ENCODE measurements around the gene HORMAD1. TPM values are rescaled to one million over a fixed set of nuclear protein-coding genes. Genes with fewer than 3 reads are reported as not detected.
"Not testable (repeated sequence)": the region's sequence is repeated elsewhere in the genome, so short reads cannot be mapped to it uniquely, and the experiment has no call there.

HORMAD1 gene
- polyA plus RNA-seq, 4 donors, result not detected

DNA sequence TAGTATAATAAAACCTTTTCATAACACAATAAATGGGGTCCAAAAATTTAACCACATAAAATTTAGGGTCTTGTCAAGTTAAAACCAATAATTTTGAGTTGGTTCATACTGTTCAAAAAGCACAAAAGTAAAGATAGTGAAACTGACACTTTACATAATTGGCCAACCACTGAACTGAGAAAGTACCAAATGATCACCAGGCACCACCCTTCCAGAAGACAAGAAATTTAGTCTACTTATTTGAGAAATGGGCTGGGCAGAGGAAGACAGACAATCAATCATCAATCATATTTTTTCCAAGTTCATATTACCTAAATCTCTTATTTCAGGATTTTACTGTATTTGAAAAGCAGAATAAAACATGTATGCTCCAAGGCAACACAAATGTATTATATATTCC lies 17.3 kb downstream of the HORMAD1 start:
- DNase-seq (ENCODE audit: low read depth in 4 of 4, low spot score in 3 of 4), result no peak

DNA sequence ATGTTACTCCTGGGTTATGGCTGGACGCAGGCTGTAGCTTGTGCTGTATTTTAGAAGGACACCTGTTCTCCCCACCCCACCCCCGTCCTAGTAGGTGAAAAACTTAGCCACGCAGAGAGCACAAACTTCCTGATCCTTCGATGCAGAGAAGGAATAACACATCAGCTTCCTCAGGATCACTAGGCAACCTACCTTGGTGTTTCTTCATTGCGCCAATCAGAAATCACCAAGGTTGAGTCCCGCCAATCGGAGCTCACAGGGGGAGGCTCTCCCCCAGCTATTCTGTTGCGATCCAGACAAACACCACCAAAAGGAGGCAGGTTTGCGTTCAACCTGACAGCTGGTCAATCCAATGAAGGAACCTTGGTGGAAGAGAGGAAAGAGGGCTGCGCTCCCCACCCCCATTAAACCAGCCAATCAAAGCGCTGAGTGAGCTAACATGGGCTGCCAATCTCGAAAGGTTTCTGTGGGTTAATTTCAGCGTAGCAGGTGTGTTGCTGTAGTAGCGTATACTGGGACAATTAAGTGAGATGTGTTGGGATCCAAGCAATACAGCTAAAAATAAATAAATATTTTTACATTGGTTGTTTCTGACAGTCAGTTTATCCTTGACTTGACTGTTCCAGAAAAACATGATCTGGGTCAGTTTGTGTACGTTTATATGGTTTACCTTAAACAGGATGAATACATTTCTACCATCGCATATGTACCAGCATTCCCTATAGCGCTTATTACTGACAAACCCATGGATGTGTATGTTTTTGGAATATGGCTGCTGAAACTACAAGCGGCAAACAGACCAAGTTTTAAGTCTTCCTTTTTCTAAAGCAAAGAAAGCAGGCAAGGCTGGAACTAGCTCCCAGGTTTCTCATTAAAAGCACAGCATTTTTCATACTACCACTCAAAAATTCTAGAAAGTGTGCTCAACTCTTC lies 23.4 kb downstream of the HORMAD1 start, which contains the start of gene GOLPH3L:
TSS of gene GOLPH3L (minus strand) at position 160 of the 933 bp plus-strand sequence. CDS start 2,316 bp downstream, outside the sequence.
- peak; percentile 85 to 98 (median 96) for DNase-seq (ENCODE audit: low read depth in 4 of 4, low spot score in 3 of 4)

DNA sequence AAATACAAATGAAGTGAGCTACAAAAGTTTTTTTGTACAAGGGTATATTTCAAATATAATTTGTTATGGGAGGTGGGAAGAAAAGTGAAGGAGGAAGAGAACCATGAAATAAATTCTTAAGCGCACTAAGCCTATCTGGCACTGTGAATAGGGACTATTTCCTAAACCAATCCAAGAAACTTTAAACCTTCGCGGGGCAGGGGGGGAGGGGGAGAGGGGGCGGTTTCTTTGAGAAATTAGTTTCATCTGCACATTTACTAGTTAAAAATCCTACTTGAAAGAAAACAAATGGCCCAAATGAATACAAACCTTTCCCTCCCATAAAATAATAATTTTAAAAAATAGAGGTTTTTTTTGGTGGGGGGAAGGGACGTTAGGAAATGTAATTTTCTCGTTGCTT lies 24.1 kb downstream of the HORMAD1 start:
- DNase-seq (ENCODE audit: low read depth in 4 of 4, low spot score in 3 of 4), result peak in 3 of 4 donors; percentile 4 to 5 (median 5)

DNA sequence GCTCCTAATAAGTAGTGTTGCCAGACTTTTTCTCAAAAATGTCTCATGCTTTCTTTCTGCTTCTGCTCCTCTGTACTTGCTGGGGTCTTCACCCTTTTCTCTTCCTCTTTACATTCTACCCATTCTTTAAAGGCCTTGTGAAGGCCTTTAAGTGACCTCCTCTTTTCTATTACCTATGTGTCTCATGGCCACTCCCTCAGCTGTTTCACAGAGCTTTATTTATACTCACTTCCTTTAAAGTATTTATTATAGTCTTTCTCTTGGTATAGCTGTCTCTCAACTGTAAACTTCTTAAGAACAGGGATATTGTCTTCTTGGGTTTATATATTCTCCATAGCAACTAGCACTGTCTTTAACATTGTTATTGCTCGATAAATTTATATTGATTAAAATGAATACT lies 24.5 kb downstream of the HORMAD1 start:
- no peak for DNase-seq (ENCODE audit: low read depth in 4 of 4, low spot score in 3 of 4)

DNA sequence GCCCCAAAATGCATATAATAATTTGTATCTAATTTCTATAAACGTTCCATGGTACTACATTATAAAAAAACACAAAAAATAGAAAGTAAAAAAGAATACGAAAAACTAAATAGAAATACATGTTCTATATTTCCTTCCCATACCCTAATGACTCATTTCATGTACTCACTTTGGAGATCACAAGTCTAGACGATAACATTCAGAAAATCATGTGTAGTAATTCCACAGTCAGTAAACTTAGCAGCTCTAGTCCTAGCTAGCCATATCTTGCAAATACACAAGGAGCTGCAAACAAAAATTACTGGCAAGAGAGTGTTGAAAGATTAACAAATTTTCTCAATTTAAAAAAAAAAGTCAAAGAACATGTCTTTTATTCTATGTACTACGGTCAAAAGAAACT lies 25.1 kb downstream of the HORMAD1 start:
- DNase-seq (ENCODE audit: low read depth in 4 of 4, low spot score in 3 of 4), result no peak

DNA sequence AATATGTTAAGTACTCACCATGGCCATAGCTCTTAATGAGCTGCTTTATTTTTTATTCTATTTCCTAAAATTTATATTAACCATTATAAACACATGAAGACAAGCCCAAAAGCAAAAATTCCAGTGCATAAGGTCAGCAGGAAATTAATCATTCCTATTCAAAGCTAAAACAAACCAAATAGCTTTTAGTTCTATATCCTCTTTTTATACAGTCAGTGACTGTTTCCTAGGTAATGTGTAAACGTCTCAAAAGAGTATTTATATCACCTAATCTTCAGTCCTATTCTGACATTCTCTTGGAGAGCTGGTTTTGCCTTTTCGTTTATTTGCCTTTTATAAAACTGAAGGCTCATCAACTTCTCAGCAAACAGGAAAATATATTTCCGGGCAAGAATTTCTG lies 28.0 kb downstream of the HORMAD1 start:
- DNase-seq (ENCODE audit: low read depth in 4 of 4, low spot score in 3 of 4), result no peak

DNA sequence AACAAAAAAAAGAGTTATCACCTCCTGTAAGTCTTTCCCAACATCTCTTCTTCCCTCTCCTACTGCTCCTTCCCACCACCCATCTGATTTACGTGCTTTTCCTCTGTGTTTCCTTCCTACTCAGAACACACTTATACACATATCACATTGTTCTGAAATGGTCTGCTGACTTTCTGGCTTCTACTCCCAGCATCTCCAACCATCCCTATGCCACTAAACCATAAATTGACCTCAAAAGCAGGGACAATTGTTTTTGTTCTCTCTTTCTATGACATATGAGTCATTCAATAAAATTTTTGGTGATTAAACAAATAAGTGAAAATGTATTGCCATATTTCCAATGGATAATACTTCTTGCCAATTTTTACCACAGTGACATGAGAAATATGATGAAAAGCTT lies 31.9 kb downstream of the HORMAD1 start:
- no peak for DNase-seq (ENCODE audit: low read depth in 4 of 4, low spot score in 3 of 4)

DNA sequence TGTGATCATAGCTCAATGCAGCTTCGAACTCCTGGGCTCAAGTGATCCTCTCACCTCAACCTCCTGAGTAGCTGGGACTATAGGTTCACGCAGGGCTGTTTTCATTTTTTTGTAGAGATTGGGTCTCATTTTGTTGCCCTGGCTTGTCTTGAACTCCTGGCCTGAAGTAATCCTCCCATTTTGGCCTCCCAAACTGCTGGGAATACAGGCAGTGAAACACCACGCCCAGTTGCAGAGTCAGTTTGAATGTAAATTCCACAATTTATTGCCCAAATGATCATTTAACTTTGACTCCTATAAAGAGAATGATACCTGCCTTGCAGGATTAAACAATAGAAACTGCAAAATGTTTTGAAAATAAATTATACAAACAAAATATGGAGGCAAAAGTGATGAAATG lies 34.4 kb downstream of the HORMAD1 start:
- DNase-seq (ENCODE audit: low read depth in 4 of 4, low spot score in 3 of 4), result no peak

DNA sequence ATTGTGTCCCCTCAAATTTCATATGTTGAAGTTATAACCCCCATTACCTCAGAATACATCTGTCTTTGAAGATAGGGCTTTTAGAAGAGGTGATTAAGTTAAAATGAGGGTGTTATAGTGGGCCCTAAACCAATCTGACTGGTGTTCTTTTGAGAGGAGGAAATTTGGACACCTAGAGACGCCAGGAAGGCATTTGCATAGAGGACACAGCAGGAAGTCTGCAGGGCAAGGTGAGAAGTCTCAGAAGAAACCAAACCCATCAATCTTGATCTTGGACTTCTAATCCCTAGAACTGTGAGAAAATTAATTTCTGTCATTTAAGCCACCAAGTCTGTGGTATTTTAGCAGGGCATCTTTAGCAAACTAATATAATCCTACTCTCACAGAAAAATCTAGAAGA lies 36.8 kb downstream of the HORMAD1 start:
- DNase-seq (ENCODE audit: low read depth in 4 of 4, low spot score in 3 of 4), result no peak

DNA sequence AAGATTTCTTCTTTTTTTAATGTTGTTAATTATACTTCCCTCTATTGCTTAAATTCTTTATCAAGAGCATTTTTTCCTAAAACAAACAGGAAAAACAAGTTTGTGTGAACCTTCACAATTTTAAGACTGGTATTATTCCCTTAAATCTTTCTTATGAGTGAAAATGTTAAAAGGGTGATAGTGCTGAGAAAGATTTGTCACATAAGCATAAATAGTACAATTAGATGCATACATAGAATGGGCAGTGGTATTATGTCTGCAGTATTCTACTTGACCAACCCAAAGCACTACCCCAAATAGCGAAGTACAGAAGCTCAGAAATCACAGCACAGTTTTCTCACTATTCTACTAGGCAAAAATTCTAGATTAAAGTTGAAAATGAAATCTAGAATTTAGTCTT lies 41.7 kb downstream of the HORMAD1 start:
- DNase-seq (ENCODE audit: low read depth in 4 of 4, low spot score in 3 of 4), result no peak

DNA sequence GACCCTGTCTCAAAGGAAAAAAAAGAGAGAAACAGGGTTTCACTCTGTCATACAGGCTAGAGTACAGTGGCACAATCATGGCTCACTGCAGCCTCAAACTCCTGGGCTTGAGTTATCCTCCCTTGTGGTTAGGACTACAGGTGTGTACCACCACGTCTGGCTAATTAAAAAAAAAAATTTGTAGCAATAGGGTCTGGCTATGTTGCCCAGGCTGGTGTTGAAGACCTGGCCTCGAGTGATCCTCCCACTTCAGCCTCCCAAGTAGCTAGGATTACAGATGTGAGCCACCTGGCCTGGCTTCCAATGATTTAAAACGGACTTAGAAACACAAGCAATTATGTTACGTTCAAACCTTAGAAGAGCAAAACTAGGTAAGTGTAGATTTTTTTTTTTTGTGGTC lies 45.8 kb downstream of the HORMAD1 start:
- no peak for DNase-seq (ENCODE audit: low read depth in 4 of 4, low spot score in 3 of 4)

DNA sequence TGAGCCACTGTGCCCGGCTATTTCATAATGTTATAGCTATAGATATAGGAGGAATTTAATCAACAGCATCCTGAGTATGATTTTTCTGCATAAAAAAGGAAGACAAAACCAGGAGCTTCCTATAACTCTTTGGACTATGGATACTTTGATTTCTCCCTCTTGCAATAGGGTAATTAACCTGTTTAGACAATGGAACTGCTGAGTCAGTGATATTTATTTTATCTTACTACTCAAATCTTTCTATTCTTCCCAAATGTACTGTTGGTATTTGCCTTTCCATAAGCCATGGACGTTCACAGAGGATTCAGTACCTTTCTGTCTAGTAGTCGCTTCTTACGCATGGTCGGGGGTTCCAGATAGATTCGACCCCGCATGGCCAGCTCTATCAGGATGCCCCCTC lies 57.4 kb downstream of the HORMAD1 start:
- DNase-seq (ENCODE audit: low read depth in 4 of 4, low spot score in 3 of 4), result no peak

DNA sequence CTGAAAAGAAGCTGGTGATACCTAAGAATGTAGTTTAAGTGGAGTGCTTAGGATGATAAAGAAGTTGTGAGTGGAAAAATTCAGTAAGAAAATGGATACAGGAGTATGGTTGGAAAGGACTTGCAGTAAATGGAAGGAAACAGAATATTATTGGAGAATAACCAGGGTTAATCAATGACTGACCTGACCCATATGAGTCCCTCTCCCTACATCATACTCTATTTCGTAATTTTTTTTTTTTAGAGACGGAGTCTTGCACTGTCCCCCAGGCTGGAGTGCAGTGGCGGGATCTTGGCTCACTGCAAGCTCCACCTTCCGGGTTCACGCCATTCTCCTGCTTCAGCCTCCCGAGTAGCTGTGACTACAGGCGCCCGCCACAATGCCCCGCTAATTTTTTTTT lies 57.9 kb downstream of the HORMAD1 start:
- DNase-seq (ENCODE audit: low read depth in 4 of 4, low spot score in 3 of 4), result no peak

DNA sequence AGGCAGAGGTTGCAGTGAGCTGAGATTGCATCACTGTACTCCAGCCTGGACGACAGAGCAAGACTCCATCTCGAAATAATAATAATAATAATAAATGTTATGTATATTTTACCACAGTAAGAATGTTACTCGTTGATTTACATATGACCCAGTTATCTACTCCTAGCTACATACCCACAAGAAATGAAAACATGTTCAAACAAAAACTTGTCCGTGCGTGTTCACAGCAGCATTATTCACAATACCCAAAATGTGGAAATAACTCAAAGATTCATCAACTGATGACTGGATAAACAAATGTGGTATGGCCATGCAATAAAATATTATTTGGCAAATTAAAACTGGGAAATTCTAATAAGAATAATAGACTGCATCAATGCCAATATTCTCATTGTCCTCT lies 59.5 kb downstream of the HORMAD1 start:
- no peak for DNase-seq (ENCODE audit: low read depth in 4 of 4, low spot score in 3 of 4)

DNA sequence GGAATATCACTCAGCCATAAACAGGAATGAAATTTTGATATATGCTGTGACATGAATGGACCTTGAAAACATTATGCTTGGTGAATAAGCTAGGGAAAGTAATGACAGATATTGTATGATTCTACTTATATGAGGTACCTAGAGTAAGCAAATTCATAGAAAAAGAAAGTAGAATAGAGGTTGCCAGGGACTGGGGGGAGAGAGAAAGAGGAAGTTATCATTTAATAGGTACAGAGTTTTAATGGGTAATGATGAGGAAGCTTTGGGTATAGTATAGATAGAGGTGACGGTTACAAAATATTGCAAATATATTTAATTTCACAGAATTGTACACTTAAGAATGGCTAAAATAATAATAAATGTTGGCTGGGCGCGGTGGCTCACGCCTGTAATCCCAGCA lies 60.1 kb downstream of the HORMAD1 start:
- no peak for DNase-seq (ENCODE audit: low read depth in 4 of 4, low spot score in 3 of 4)

DNA sequence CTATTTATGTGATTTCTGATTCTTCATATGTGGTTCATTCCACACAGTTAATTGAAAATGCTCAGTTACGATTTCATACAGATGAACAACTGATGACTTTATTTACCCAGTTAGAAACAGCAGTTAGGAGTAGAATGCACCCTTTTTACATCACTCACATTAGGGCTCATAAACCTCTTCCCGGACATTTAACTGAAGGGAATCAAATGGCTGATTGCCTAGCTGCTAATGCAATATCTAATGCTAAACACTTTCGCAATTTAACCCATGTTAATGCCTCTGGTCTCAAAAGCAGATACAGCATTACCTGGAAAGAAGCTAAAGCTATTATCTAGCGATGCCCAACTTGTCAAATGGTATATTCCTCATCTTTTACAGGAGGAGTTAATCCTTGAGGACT lies 63.6 kb downstream of the HORMAD1 start:
- DNase-seq (ENCODE audit: low read depth in 4 of 4, low spot score in 3 of 4), result not testable (repeated sequence)

DNA sequence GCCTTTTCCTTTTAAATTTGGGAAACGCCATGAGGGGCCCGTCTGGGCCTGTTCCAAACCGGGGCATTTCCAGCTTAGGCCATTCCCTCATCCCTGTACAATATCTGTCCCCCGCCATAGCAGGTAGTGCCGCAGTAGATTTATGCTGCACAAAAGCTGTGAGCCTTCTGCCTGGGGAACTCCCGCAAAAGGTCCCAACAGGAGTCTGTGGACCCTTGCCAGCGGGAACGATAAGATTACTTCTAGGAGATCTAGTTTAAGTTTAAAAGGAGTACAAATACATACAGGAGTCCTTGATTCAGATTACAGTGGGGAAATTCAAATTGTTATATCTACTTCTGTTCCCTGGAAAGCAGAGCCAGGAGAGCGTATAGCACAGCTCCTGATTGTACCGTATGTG lies 66.1 kb downstream of the HORMAD1 start:
- DNase-seq (ENCODE audit: low read depth in 4 of 4, low spot score in 3 of 4), result not testable (repeated sequence)

DNA sequence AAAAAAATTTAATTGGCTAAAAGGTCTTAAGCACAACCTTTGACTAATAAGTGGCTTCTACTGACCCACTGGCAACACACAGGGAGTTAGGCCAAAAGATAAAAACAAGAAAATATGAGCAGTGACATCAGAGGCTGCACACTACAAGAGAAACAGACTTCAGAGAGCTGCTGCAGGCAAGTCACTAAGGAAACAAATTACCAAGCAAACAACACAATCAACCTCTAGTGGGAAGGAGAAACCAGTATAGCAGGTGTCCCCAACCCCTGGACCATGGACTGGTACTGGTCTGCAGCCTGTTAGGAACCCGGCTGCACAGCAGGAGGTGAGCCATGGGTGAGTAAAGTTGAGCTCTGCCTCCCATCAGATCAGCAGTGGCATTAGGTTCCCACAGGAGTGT lies 70.5 kb downstream of the HORMAD1 start:
- DNase-seq (ENCODE audit: low read depth in 4 of 4, low spot score in 3 of 4), result no peak

DNA sequence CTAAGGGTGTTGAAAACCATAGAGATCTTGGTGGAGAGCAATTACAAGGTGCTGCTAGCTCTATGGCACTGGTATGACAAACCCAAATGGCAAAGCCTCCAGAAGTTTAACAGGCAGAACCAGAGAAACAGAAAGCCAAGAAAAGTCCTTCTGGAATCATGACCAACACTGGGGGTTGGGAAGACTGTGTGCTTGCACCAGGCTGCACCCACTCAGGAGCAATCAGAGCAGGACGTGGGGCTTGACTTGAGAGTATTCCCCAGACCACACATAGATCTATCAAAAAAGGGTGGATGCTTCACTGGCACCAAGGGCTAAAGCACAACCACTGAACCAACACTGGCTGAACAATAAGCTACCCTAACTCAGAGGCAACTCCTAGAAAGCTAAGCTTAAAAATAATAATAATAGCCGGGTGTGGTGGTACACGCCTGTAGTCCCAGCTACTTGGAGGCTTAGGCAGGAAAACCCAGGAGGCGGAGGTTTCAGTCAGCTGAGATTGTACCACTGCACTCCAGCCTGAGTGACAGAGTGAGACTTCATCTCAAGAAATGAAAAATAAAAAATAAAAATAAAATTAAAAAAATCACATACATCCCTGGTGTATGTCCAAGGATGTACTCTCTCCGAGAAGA lies 71.1 kb downstream of the HORMAD1 start:
- DNase-seq (ENCODE audit: low read depth in 4 of 4, low spot score in 3 of 4), result no peak
